GM18867 (cell line): ENCODE measurements around the gene TMEM151B.
A peak's percentile ranks its signal among the peaks of the same experiment; 100 is the strongest.
"Not testable (repeated sequence)": the region's sequence is repeated elsewhere in the genome, so short reads cannot be mapped to it uniquely, and the experiment has no call there.

ENCODE experiments used
- ATAC-seq: cut with Tn5 transposase; IDR thresholded peaks from one replicate; pipeline ENCODE4 v1.9.1; 2021; ENCODE audit warnings: mild to moderate bottlenecking, moderate library complexity; ENCODE audit not compliant: unreplicated experiment

The TMEM151B gene

DNA sequence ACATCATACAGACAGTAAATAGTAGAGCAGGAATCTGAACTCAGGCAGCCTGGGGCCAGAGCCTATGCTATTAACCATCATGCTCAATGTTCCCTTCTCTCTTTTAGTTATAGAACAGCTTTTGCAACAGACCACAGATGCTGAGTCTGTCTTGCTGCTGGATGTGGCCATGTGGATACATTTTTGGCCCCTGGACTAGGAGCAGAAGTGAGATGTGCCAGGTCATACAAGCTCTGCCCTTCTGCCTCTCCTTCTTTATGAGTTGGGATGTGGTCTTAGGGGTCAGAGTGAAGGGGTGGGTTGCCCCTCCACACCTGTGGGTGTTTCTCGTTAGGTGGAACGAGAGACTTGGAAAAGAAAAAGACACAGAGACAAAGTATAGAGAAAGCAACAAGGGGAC lies 57.5 kb downstream of the TMEM151B start:
- no peak for ATAC-seq

DNA sequence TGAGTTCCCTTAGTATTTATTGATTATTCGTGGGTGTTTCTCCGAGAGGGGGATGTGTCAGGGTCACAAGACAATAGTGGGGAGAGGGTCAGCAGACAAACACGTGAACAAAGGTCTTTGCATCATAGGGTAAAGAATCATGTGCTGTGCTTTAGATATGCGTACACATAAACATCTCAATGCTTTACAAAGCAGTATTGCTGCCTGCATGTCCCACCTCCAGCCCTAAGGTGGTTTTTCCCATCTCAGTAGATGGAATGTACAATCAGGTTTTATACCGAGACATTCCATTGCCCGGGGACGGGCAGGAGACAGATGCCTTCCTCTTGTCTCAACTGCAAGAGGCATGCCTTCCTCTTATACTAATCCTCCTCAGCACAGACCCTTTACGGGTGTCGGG lies 58.0 kb downstream of the TMEM151B start:
- not testable (repeated sequence) for ATAC-seq

DNA sequence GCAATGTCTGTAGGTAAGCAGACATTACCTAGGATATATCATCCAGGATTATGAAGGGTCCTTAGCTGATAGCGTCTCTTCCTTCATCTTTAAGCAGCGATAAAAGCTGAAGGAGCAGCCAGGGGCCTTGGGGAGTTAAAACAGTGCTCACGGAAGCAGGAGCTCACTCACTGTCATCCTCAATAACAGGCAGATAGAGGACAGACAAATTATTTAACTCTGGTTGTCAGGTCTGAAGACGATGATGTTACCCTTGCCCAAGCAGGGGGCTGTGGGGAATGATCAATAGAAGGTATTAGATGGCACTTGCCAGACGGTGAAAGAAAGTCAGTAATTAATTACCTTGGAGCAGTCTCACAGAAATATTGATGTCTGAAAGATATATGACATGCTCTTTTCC lies 59.6 kb downstream of the TMEM151B start:
- ATAC-seq: no peak

GRCh38 chr6:44332585-44332984 lies 62.3 kb downstream of the TMEM151B start:
- no peak for ATAC-seq

- no peak for ATAC-seq
These were observed 63.1 kb downstream of the TMEM151B start for GRCh38 chr6:44333273-44333919.

DNA sequence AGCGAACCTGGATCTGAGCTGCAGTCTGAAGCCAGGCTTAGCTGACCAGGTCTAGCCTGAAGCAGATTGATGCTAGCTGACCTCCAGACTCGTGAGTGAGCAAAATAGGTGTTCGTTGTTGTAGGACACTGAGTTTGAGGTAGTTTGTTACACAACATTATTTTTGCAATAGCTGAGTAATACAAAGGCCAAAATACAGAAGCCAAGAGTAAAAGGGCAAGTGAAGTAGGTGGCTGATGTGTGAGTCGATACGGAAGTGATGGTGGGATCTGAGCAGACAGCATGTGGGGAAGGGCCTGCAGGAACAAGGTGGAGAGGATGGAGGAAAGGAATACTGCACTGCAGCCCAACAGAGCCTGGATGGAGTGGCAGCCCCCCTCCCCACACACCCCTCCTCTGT lies 63.7 kb downstream of the TMEM151B start:
- no peak for ATAC-seq

GRCh38 chr6:44335631-44336030 lies 65.4 kb downstream of the TMEM151B start:
- no peak for ATAC-seq

DNA sequence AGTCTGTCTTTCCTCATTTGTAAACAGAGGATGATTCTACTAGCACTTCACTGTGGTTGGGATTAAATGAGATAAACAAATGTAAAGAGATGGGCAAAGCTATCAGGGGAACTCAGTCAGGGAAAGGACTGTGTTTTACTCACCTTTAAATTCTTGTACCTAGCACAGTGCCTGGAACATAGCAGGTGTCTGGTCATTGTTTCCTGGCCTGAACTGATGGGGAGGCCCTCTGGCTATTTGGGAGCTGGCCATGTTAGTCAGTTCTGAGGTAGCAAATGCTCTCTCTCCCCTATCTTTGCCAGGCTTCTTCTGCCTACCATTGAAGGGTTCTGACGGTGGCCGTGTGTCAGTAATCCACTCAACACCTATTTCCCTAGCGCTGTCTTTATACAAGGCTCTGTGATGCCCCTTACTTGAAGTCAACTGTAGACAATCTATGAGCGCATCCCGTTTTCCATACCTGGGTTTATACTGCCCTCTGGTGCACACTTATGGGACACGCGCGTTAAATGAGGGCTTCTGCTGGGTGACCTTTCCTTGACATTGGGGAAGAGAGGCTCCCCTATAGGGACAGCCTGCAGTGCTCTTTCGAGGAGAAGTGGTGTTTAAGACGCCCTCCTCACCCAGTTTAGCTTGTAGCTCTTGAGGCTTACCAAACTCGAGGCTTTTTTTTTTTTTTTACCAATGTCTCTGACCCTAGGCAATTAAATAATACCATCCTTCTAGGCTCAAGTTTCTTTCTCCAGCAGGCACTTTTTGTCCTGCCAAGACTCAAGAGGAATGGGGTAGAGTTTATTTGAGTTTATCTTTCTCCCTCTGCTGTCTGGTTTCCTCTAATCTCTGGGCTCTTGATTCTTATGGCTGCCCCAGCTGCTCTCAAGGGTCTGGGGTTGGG lies 68.2 kb downstream of the TMEM151B start:
- peak; percentile 73 for ATAC-seq

GRCh38 chr6:44339301-44339700 lies 69.1 kb downstream of the TMEM151B start:
- ATAC-seq: no peak

DNA sequence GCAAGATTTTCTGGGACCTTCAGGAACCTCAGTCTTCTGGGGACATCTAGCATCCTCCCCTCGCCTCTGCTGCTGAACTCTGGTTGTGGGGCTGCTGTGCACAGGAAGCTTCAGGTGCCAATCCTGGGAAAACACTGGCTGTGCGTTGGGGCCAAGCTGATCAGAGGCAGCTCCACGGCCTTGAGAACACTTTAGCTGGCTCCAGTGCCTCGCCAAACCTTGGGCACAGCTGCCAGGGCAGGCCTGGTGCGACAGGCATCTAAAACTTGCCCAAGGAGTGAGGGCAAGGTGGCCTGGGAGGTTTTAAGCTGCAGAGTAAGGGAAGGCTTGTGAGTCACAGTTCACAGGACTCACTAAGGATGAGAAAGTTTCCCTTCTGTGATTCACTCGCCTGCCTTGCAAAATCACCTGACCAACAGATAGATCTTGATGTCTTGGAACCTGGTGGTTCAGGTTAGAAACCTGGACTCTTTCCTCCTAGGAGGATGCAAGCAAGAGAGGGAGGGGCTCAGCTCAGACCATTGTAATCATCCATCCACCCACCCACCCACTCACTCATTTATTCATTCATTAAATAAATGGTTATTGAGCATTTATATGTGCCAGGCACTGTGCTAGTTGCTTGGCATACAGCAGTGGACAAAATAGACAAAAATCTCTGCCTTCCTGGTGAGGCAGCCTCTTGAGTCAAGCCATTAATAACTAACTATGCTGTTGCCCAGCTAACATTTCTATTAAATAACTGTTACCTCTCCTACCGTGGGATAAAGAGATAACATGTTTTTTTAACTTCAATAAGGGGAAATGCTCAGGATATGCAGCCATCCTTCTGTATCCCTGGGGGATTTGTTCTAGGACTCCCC lies 69.7 kb downstream of the TMEM151B start:
- no peak for ATAC-seq

DNA sequence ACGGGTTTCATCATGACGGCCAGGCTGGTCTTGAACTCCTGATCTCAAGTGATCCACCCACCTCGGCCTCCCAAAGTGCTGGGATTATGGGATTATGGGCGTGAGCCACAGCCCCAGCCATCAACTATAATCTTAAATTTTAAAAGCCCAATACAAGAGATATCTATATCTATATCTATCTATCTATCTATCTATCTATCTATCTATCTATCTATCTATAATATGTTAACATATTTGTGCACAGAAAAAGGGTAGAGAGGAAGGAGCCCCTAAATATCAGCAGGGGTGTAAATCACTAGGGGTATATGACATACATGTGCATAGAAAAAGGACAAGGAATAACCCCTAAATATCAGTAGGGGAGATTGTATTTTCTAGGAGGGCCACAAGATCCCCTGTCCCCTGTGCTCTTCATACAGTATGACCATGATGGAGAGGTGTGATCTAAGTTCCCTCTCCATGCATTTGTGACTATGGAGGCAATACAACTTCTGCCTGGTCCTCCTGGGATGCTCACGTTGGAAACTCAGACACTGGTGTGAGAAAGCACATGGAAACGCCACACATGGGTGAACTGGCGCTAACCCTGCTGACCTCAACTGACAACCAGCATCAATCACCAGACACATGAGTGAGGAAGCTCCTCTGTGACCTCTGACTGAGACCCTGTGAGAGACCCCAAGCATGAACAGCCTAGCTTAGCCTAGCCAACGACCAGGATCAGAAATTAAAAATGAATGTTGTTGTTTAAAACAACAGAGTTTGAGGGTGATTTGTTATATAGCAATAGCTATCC lies 71.0 kb downstream of the TMEM151B start:
- no peak for ATAC-seq

DNA sequence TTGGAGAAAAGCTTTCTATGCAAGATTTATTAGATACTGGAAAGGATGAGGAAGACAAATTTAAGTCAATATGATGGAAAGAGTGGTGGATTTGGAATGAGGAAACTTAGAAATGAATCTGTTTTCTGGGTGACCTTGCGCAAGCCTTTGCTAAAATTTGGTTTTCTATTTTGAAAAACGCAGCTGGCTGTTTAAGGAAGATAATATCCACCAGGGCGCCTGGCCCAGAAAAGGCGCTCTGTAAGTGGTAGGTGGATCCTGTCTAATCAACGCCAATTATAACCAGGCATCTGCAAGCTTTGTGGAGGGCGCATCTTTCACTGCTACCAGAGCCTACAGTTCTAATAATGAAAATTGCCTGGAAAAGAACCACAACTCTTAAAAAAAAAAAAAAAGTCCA lies 71.8 kb downstream of the TMEM151B start:
- no peak for ATAC-seq

DNA sequence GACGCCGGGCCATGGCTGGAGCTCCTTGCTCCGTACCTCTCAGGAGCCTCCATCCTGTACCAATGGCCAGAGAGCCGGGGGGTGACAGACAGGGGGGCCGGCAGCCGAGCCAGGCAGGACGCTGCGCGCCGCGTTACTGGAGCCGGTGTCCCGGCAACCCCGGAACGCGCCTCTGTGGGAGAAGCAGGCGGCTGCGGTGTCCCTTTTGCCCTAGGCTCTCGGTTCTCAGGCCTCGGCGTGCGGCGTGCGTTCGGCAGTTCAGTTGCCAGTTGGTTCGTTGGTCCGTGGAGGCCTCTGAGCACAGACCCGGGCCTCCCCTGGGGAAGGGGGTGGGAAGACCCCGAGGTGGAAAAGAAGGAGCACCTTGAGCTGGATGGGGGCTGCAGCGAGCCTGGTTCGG lies 72.2 kb downstream of the TMEM151B start, which contains the start of gene SPATS1:
Gene SPATS1, plus strand, starts transcription at position 162 of the 400 bp plus-strand sequence. CDS start 446 bp downstream, outside the sequence.
- no peak for ATAC-seq

DNA sequence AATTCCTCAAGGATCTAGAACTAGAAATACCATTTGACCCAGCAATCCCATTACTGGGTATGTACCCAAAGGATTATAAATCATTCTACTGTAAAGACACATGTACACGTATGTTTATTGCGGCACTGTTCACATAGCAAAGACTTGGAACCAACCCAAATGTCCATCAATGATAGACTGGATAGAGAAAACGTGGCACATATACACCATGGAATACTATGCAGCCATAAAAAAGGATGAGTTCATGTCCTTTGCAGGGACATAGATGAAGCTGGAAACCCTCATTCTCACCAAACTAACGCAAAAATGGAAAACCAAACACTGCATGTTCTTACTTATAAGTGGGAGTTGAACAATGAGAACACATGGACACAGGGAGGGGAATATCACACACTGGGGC lies 76.6 kb downstream of the TMEM151B start:
- ATAC-seq: not testable (repeated sequence)

GRCh38 chr6:44349904-44350649 lies 79.8 kb downstream of the TMEM151B start:
- ATAC-seq: no peak

- not testable (repeated sequence) for ATAC-seq
These were observed 80.4 kb downstream of the TMEM151B start for GRCh38 chr6:44350650-44350994.

DNA sequence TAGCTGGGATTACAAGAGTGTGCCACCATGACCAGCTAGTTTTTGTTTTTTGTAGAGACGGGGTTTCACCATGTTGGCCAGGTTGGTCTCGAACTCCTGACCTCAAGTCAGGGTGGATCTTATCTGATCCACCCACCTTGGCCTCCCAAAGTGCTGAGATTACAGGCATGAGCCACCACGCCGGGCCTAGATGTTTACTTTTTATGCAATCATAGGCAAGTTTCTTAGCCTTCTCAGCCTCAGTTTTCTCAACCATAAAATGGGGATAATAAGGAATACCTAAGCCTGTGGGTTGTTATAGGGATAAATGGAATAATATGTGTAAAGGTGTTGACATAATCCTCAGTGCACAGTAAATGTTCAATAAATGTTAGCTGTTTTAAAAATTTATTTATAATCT lies 82.0 kb downstream of the TMEM151B start:
- no peak for ATAC-seq

GRCh38 chr6:44353336-44353735 lies 83.1 kb downstream of the TMEM151B start:
- no peak for ATAC-seq

- no peak for ATAC-seq
These were observed 85.4 kb downstream of the TMEM151B start for GRCh38 chr6:44355640-44356039.

- ATAC-seq: no peak
These were observed 86.2 kb downstream of the TMEM151B start for GRCh38 chr6:44356487-44356886.
